SH-SY5Y (cell line): ENCODE results near the gene PDRG1.
A peak's percentile ranks its signal among the peaks of the same experiment; 100 is the strongest.

Source experiments
- GATA2 ChIP-seq: IDR thresholded peaks from 2 replicates; pipeline ENCODE4 v1.6.1; 2011; ENCODE audit warnings: mild to moderate bottlenecking, low read depth, low read length
- GATA3 ChIP-seq: IDR thresholded peaks from 2 replicates; pipeline ENCODE4 v1.6.1; 2011; ENCODE audit warnings: low read depth, mild to moderate bottlenecking, low read length, moderate library complexity

Gene PDRG1

DNA sequence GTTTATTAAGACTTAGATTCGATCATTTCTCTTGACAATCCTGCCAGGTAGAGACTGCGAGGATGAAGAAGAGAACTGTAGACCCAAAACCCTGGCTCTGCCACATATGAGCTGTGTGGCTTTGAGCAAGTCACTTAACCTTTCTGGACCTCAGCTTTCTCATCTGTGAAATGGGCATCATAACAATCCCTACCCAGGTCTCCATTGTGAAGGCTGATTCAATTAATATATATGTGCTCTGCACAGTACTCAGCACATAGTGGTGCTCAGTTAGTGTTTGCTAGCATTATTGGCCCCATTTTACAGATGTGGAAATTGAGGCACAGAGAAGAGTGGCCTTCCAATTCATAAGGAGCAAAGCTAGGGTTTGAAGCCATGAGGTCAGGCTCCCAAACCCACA, 24.0 kb upstream of the PDRG1 start:
- TF ChIP-seq GATA3: no peak
- no peak for TF ChIP-seq GATA2

DNA sequence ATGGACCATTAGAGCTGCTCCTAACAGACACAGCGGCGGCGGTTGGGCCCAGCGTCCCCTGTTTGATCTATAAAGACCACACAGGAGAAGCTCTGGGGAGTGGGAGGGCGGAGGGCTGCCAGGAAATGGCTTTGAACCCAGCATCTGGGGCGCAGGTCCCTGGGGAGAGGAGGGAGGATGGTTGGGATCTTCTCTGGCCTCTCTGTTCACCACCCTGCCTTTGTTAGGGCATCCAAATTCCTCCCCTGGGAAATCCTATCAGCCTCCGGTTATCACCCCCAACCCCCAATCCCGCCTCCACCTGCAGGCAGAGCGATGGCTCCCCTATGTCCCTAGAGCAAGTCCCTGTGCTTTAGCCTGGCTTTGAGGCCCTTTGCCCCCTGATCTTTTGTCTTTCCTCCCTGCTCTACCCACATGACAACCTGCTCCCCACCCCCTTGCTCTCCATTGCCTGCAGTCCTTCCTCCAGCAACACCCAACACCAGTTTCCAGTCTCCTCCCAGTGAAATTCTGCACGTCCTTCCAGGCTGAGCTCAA, 23.2 kb upstream of the PDRG1 start:
- TF ChIP-seq GATA3 (no peak), GATA2 (no peak)

GRCh38 chr20:31974296-31974695, 22.4 kb upstream of the PDRG1 start:
- TF ChIP-seq GATA2 (no peak), GATA3 (no peak)

DNA sequence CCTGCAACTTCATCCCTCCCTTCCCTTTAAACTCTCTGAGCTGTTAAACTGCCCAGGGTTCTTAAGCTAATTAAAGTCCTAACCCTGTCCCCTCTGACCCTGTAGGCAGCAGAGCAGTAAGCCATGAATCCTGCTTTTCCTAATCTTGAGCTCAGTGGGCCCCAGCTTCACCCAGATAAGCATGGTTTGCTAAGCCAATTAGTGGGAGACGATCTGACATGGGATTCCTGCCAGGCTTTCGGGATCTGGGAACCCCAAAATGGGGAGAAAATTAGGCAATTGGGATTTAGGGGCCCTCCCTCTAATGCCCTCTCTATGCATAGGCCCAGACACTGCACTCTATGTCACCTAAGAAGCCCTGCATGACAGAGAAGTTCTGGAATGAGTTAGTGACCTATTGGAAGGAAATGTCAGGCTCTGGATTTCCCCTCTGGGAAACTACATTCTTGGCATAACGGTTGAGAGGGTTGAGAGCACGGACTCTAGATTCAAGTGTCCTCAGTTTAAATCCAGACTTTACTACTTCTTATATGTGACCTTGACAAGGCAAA, 20.7 kb upstream of the PDRG1 start:
- TF ChIP-seq GATA3 (no peak), GATA2 (no peak)

GRCh38 chr20:31969991-31970390, 18.1 kb upstream of the PDRG1 start:
- TF ChIP-seq GATA3 (no peak), GATA2 (no peak)

GRCh38 chr20:31968291-31969126, 16.7 kb upstream of the PDRG1 start:
- TF ChIP-seq GATA3: no peak
- TF ChIP-seq GATA2: no peak

GRCh38 chr20:31967830-31968249, 16.0 kb upstream of the PDRG1 start, which contains the start of gene XKR7:
XKR7 (plus strand) TSS chr20:31968151; CDS start chr20:31968176, 25 bp downstream.
- TF ChIP-seq GATA2 (no peak), GATA3 (no peak)

GRCh38 chr20:31966991-31967655, 15.3 kb upstream of the PDRG1 start:
- TF ChIP-seq GATA2: peak; percentile 67
- no peak for TF ChIP-seq GATA3

DNA sequence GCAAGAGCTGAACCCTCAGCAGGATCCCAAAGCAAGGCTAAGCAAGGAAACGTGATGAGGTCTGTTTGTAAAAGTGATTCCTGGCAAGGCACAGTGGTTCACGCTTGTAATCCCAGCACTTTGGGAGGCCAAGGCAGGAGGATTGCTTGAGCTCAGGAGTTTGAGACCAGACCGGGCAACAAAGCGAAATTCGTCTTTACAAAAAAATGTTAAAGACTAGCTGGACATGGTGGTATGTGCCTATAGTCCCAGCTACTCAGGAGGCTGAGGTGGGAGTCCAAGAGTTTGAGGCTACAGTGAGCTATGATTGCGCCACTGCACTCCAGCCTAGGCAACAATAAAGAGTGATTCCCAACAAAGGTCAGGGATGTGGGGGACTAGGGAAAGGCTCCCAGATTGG, 12.0 kb upstream of the PDRG1 start:
- TF ChIP-seq GATA2 (no peak), GATA3 (no peak)

GRCh38 chr20:31962761-31963160, 10.9 kb upstream of the PDRG1 start:
- TF ChIP-seq GATA2 (no peak), GATA3 (no peak)

DNA sequence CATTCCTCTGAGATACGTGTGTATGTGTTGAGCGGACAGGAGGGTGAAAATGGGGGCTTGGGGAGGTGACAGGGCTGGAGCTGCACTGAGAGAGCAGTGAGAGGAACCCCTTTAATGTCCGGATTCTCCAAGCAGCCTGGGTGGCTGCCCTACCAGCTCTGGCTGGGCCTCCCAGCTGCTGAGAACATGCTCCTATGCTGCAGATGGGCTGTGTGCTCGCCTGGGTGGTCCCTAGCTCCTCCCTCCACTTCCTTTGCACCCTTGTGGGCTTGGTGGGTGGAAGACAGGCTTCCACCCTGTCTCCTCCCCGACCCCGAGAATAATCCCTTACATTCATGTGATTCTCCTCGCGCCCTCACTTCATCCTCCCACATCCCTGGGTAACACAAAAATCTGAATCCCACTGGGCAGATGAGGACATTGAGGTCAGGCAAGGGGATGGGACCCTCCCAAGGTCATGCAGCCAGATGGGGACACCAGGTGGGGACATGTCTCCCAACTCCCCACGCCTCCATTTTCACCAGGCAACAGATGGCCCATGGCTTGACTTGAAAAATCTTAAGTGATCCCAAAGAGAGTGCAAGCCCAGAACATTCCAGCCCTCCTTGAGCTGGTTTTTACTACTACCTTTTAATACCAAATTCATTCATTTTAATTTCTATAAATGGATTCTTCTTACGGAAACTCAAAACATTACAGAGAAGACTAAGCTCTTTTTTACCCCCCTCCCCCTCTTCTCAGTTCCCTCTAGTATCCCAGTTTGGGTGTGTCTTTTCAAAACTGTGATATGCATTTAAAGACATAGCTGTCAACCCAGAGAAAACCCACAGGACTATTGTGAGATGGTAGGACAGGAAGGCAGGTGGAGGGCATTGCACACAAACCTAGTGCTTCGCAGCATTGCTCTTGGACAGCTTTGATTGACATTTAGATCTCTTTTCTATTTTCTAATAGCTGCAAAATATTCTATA, 5.0 kb upstream of the PDRG1 start:
- TF ChIP-seq GATA3 (no peak), GATA2 (no peak)

- TF ChIP-seq GATA3: no peak
- no peak for TF ChIP-seq GATA2
Observed at GRCh38 chr20:31954500-31954899, 2.7 kb upstream of the PDRG1 start.

DNA sequence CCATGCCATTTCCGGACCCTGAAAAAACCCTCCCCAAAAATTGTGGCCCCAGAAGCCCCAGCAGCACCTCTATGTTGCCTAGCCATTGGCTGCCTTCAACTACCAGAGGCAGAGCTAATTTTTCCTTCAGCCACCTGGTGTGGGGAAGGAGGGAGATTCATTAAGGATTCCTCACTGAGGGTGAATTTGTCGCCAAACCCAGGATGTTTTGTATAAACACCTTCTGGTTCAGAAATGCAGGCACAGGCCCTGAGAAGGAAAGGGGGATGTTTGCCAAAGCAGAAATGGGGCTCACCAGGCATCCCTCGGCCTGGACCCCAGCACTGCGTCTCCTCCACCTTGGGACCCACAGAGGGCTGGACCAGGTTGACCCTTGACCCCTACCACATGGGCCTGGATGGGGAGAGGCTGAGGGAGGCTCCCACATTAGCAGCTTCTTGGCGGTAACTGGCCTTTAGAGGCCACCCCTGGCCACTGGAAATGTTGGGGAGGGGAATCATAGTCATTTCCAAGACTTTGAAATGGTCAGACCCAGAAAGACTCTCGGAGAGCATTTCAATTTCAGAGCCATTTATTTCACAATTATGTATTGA, 1.8 kb upstream of the PDRG1 start:
- TF ChIP-seq GATA2 (no peak), GATA3 (no peak)
